Measurements from ENCODE around the gene KLHDC7B. TPM values are rescaled to one million over a fixed set of nuclear protein-coding genes. Genes with fewer than 3 reads are reported as not detected.

The KLHDC7B gene
- total and polyA plus RNA-seq, 2 of the 13 experiments (the other 11 are each of a cell fraction or from before 2014, with no cell fraction given) = 0.11 TPM; not detected in 1

DNA sequence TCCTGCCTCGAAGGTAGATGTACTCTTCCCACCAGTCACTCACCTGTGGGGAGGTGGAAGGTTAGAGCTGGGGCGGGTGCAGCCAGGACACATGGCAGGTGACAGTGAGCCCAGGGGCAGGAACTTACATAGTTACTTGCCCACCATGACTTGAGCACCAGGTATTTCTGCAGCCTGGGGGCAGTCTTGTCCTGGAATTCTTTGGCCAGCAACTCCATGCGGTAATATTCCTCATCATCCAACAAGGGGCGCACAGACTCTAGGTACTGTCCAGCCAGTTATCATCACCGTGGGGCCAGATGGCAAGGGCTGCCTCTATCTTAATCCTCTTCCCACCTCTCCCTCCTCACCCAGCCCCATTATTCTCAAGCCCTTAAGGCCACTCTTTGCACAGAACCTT lies 30.4 kb downstream of the KLHDC7B start (continued):
- TF ChIP-seq, protein P1, sequence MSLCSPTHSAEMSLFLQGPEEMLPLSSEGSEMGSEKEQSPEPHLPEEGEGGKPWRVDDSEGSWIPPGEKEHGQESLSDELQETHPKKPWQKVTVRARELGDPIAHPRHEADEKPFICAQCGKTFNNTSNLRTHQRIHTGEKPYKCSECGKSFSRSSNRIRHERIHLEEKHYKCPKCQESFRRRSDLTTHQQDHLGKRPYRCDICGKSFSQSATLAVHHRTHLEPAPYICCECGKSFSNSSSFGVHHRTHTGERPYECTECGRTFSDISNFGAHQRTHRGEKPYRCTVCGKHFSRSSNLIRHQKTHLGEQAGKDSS (CRISPR knock-in tag; IDR thresholded peaks at IDR 0.05; ENCODE audit: borderline replicate concordance, low read depth) = no peak
- TF ChIP-seq ATF4 (CRISPR knock-in tag; IDR thresholded peaks at IDR 0.05) (no peak), ZNF274 (CRISPR knock-in tag; IDR thresholded peaks at IDR 0.05) (no peak), TSC22D2 (CRISPR knock-in tag; IDR thresholded peaks at IDR 0.05; ENCODE audit: borderline replicate concordance) (no peak), CTCF (CRISPR knock-in tag; IDR thresholded peaks at IDR 0.05) (peak; percentile 81), E2F2 (CRISPR knock-in tag; IDR thresholded peaks at IDR 0.05; ENCODE audit: borderline replicate concordance) (no peak)
- TF ChIP-seq, protein P2, sequence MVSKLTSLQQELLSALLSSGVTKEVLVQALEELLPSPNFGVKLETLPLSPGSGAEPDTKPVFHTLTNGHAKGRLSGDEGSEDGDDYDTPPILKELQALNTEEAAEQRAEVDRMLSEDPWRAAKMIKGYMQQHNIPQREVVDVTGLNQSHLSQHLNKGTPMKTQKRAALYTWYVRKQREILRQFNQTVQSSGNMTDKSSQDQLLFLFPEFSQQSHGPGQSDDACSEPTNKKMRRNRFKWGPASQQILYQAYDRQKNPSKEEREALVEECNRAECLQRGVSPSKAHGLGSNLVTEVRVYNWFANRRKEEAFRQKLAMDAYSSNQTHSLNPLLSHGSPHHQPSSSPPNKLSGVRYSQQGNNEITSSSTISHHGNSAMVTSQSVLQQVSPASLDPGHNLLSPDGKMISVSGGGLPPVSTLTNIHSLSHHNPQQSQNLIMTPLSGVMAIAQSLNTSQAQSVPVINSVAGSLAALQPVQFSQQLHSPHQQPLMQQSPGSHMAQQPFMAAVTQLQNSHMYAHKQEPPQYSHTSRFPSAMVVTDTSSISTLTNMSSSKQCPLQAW (CRISPR knock-in tag; IDR thresholded peaks at IDR 0.05) = peak; percentile 46; the same call in 1 of the 2 replicates
- TF ChIP-seq, protein P3, sequence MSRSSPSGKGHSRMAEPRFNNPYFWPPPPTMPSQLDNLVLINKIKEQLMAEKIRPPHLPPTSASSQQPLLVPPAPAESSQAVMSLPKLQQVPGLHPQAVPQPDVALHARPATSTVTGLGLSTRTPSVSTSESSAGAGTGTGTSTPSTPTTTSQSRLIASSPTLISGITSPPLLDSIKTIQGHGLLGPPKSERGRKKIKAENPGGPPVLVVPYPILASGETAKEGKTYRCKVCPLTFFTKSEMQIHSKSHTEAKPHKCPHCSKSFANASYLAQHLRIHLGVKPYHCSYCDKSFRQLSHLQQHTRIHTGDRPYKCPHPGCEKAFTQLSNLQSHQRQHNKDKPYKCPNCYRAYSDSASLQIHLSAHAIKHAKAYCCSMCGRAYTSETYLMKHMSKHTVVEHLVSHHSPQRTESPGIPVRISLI (CRISPR knock-in tag; IDR thresholded peaks at IDR 0.05; ENCODE audit: borderline replicate concordance) = peak; percentile 32; the same call in 1 of the 2 replicates
- TF ChIP-seq, protein P4, sequence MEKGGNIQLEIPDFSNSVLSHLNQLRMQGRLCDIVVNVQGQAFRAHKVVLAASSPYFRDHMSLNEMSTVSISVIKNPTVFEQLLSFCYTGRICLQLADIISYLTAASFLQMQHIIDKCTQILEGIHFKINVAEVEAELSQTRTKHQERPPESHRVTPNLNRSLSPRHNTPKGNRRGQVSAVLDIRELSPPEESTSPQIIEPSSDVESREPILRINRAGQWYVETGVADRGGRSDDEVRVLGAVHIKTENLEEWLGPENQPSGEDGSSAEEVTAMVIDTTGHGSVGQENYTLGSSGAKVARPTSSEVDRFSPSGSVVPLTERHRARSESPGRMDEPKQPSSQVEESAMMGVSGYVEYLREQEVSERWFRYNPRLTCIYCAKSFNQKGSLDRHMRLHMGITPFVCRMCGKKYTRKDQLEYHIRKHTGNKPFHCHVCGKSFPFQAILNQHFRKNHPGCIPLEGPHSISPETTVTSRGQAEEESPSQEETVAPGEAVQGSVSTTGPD (CRISPR knock-in tag; IDR thresholded peaks at IDR 0.05) = no peak
- TF ChIP-seq, protein P5, sequence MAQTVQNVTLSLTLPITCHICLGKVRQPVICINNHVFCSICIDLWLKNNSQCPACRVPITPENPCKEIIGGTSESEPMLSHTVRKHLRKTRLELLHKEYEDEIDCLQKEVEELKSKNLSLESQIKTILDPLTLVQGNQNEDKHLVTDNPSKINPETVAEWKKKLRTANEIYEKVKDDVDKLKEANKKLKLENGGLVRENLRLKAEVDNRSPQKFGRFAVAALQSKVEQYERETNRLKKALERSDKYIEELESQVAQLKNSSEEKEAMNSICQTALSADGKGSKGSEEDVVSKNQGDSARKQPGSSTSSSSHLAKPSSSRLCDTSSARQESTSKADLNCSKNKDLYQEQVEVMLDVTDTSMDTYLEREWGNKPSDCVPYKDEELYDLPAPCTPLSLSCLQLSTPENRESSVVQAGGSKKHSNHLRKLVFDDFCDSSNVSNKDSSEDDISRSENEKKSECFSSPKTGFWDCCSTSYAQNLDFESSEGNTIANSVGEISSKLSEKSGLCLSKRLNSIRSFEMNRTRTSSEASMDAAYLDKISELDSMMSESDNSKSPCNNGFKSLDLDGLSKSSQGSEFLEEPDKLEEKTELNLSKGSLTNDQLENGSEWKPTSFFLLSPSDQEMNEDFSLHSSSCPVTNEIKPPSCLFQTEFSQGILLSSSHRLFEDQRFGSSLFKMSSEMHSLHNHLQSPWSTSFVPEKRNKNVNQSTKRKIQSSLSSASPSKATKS (CRISPR knock-in tag; IDR thresholded peaks at IDR 0.05) = no peak
- TF ChIP-seq, protein P6, sequence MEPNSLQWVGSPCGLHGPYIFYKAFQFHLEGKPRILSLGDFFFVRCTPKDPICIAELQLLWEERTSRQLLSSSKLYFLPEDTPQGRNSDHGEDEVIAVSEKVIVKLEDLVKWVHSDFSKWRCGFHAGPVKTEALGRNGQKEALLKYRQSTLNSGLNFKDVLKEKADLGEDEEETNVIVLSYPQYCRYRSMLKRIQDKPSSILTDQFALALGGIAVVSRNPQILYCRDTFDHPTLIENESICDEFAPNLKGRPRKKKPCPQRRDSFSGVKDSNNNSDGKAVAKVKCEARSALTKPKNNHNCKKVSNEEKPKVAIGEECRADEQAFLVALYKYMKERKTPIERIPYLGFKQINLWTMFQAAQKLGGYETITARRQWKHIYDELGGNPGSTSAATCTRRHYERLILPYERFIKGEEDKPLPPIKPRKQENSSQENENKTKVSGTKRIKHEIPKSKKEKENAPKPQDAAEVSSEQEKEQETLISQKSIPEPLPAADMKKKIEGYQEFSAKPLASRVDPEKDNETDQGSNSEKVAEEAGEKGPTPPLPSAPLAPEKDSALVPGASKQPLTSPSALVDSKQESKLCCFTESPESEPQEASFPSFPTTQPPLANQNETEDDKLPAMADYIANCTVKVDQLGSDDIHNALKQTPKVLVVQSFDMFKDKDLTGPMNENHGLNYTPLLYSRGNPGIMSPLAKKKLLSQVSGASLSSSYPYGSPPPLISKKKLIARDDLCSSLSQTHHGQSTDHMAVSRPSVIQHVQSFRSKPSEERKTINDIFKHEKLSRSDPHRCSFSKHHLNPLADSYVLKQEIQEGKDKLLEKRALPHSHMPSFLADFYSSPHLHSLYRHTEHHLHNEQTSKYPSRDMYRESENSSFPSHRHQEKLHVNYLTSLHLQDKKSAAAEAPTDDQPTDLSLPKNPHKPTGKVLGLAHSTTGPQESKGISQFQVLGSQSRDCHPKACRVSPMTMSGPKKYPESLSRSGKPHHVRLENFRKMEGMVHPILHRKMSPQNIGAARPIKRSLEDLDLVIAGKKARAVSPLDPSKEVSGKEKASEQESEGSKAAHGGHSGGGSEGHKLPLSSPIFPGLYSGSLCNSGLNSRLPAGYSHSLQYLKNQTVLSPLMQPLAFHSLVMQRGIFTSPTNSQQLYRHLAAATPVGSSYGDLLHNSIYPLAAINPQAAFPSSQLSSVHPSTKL (CRISPR knock-in tag; IDR thresholded peaks at IDR 0.05) = no peak
